PFSK-1 (cell line): ENCODE data around the gene ABHD12.

Experiments used
- POLR2AphosphoS5 ChIP-seq: IDR thresholded peaks from 2 replicates; pipeline ENCODE4 v1.6.1; 2012; ENCODE audit warnings: low read depth, mild to moderate bottlenecking, control low read depth, low read length, moderate library complexity
- SIN3A ChIP-seq: IDR thresholded peaks from 2 replicates; pipeline ENCODE4 v1.6.1; 2012; ENCODE audit warnings: mild to moderate bottlenecking, low read length, moderate library complexity, borderline replicate concordance; ENCODE audit not compliant: insufficient read depth
- TAF1 ChIP-seq: IDR thresholded peaks from 2 replicates; pipeline ENCODE4 v1.6.1; 2012; ENCODE audit warnings: low read length, control low read depth, borderline replicate concordance; ENCODE audit not compliant: insufficient read depth

GRCh38 chr20:25303292-25304024 is 87.2 kb downstream of the ABHD12 start:
- TF ChIP-seq SIN3A: no peak
- no peak for TF ChIP-seq POLR2AphosphoS5
- TF ChIP-seq TAF1: no peak
